ENCODE results near the gene NACC1. TPM values are rescaled to one million over a fixed set of nuclear protein-coding genes. Genes with fewer than 3 reads are reported as not detected.

NACC1 gene
- total and polyA plus RNA-seq, 2 of the 13 experiments (the other 11 are each of a cell fraction or from before 2014, with no cell fraction given): 31.8 to 42.3 TPM

DNA sequence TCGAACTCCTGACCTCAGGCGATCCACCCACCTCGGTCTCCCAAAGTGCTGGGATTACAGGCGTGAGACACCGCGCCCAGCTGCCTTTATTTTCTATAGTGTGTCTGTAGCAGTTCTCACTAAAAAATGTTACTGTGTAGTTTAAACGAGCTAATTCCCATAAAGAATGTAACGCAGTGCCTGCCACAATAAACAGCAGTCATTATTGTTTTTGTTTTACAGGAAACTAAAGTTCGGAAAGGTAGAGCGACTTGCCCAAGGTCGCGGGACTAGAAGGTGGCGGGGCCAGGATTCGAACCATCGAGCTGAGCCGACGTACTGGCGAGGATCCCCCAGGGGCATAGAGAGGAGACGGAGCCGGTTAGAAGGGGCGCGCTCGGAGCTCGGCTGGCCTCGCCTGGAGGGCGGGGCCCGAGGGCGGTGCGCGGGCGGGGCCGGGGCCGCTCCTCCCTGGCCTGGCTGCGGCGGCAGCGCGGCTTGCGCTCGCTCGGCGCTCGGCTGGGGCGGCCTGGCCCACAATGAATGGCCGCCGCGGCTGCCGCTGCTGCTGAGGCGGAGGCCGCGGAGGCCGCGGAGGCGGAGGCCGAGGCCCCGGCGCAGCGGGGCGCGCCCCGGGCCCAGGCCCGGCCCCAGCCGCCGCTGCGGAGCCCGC is at the start of gene NACC1 (continued):
- TF ChIP-seq ZNF891 (CRISPR knock-in tag; IDR thresholded peaks at IDR 0.05): no peak
- TF ChIP-seq HNF1B (CRISPR knock-in tag; IDR thresholded peaks at IDR 0.05): no peak
- no peak for TF ChIP-seq ARHGAP35 (CRISPR knock-in tag; IDR thresholded peaks at IDR 0.05; ENCODE audit: borderline replicate concordance)
- TF ChIP-seq ARNT2 (CRISPR knock-in tag; IDR thresholded peaks at IDR 0.05; ENCODE audit: low read depth): no peak
- TF ChIP-seq ZBTB39 (CRISPR knock-in tag; IDR thresholded peaks at IDR 0.05): no peak
- no peak for TF ChIP-seq MAFG (CRISPR knock-in tag; IDR thresholded peaks at IDR 0.05)
- TF ChIP-seq ZFP62 (CRISPR knock-in tag; IDR thresholded peaks at IDR 0.05): no peak
- no peak for TF ChIP-seq ZNF557 (CRISPR knock-in tag; IDR thresholded peaks at IDR 0.05)
- TF ChIP-seq TBL1XR1 (IDR thresholded peaks at IDR 0.05; ENCODE audit: borderline replicate concordance, low read length, partially characterized antibody): peak; percentile 10
- TF ChIP-seq CCAR2 (optimal IDR thresholded peaks at IDR 0.05; ENCODE audit: low read depth, low read length): no peak
- no peak for TF ChIP-seq BCL6 (CRISPR knock-in tag; IDR thresholded peaks at IDR 0.05)
- no peak; the same call in 1 of the 2 replicates for TF ChIP-seq MIER3 (CRISPR knock-in tag; IDR thresholded peaks at IDR 0.05; ENCODE audit: borderline replicate concordance)
- TF ChIP-seq KLF16 (CRISPR knock-in tag; IDR thresholded peaks at IDR 0.05): peak in 1 of 2 experiments; percentile 47; a peak in 1 of 4 replicates
- 0 out of 2 replicates have a peak, but pooled peaks have one; percentile 56 for TF ChIP-seq RCOR2 (CRISPR knock-in tag; IDR thresholded peaks at IDR 0.05)
- no peak for TF ChIP-seq KLF9 (CRISPR knock-in tag; IDR thresholded peaks at IDR 0.05; ENCODE audit: low read depth)
- TF ChIP-seq, protein P1, sequence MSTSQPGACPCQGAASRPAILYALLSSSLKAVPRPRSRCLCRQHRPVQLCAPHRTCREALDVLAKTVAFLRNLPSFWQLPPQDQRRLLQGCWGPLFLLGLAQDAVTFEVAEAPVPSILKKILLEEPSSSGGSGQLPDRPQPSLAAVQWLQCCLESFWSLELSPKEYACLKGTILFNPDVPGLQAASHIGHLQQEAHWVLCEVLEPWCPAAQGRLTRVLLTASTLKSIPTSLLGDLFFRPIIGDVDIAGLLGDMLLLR (CRISPR knock-in tag; IDR thresholded peaks at IDR 0.05): no peak
- no peak for TF ChIP-seq ZNF776 (CRISPR knock-in tag; IDR thresholded peaks at IDR 0.05)
- TF ChIP-seq ZZZ3 (CRISPR knock-in tag; IDR thresholded peaks at IDR 0.05; ENCODE audit: borderline replicate concordance): no peak
- TF ChIP-seq ZNF672 (CRISPR knock-in tag; IDR thresholded peaks at IDR 0.05): no peak
- TF ChIP-seq ZNF180 (CRISPR knock-in tag; IDR thresholded peaks at IDR 0.05; ENCODE audit: borderline replicate concordance, low read depth): no peak
- TF ChIP-seq MAF1 (CRISPR knock-in tag; IDR thresholded peaks at IDR 0.05; ENCODE audit: borderline replicate concordance): no peak
- no peak for TF ChIP-seq SRSF4 (IDR thresholded peaks at IDR 0.05; ENCODE audit: low read depth, low read length, poor library complexity, severe bottlenecking)
- TF ChIP-seq SPEN (CRISPR knock-in tag; IDR thresholded peaks at IDR 0.05; ENCODE audit: low read depth): 0 out of 2 replicates have a peak, but pooled peaks have one; percentile 26
- no peak for TF ChIP-seq ZNF670 (CRISPR knock-in tag; IDR thresholded peaks at IDR 0.05; ENCODE audit: borderline replicate concordance)
- TF ChIP-seq RARG (CRISPR knock-in tag; IDR thresholded peaks at IDR 0.05; ENCODE audit: low read depth): no peak

Measured in HepG2 (cell line).